IMR-90 (cell line): ENCODE data around the gene DTHD1. TPM values are rescaled to one million over a fixed set of nuclear protein-coding genes. Genes with fewer than 3 reads are reported as not detected.

ENCODE experiments used
- ATAC-seq: fragments of 200-7000 bp; cut with Tn5 transposase; 2 replicates; pipeline ENCODE4 v1.9.1; 2020; ENCODE audit warnings: low read depth, mild to moderate bottlenecking, moderate library complexity
- BruUV-seq: library from RNA; stranded (reverse); fragments of 400-500 nt; replicated peaks from 2 replicates; lab custom pipeline; 2021; lab: Mats Ljungman, UMichigan
- CTCF ChIA-PET: fragments of 300-600 bp; formaldehyde crosslinking; extraction: SDS; loops from one replicate; lab custom pipeline; 2021; ENCODE audit warnings: antibody characterized with exemption; lab: Yijun Ruan, JAX
- POLR2A ChIA-PET: fragments of 300-600 bp; sonication (Branson Sonifier 250); formaldehyde crosslinking; loops from one replicate; lab custom pipeline; 2022; ENCODE audit warnings: antibody characterized with exemption; ENCODE audit not compliant: unreplicated experiment; lab: Charles Lee
- DNase-seq: peaks from one replicate; pipeline ENCODE4 v3.0.0; 2013
- H2AFZ ChIP-seq: replicated peaks from 2 replicates; pipeline ENCODE3; 2013; ENCODE audit warnings: low read length, mild to moderate bottlenecking; ENCODE audit not compliant: poor library complexity
- H2AK5ac ChIP-seq: 2 replicates; pipeline ENCODE4 v1.6.1; 2013; ENCODE audit warnings: low read depth, low read length, inconsistent platforms
- H2AK9ac ChIP-seq: replicated peaks from 2 replicates; pipeline ENCODE3; 2013; ENCODE audit warnings: mild to moderate bottlenecking, low read depth, low read length, moderate library complexity; ENCODE audit not compliant: poor library complexity
- H2BK120ac ChIP-seq: 2 replicates; pipeline ENCODE4 v1.6.1; 2013; ENCODE audit warnings: low read depth, low read length, inconsistent platforms
- H2BK15ac ChIP-seq: 3 replicates; pipeline ENCODE4 v1.6.1; 2013; ENCODE audit warnings: low read depth, low read length, inconsistent platforms
- H2BK20ac ChIP-seq: 2 replicates; pipeline ENCODE4 v1.6.1; 2013; ENCODE audit warnings: low read depth, mild to moderate bottlenecking, inconsistent platforms, low read length, moderate library complexity
- H2BK5ac ChIP-seq: 2 replicates; pipeline ENCODE4 v1.6.1; 2013; ENCODE audit warnings: mild to moderate bottlenecking, low read depth, low read length, inconsistent platforms; ENCODE audit not compliant: poor library complexity, severe bottlenecking
- H3K14ac ChIP-seq: replicated peaks from 2 replicates; pipeline ENCODE4 v1.6.1; 2013; ENCODE audit warnings: low read depth, low read length, inconsistent platforms
- H3K18ac ChIP-seq: 2 replicates; pipeline ENCODE4 v1.6.1; 2013; ENCODE audit warnings: low read depth, low read length, control low read depth
- H3K23ac ChIP-seq: 2 replicates; pipeline ENCODE4 v1.6.1; 2013; ENCODE audit warnings: low read depth, low read length, inconsistent platforms
- H3K27ac ChIP-seq: 2 replicates; pipeline ENCODE4 v1.5.1; 2013; ENCODE audit warnings: mild to moderate bottlenecking, control low read depth, low read length; ENCODE audit not compliant: insufficient read depth
- H3K27me3 ChIP-seq: 2 replicates; pipeline ENCODE4 v1.6.1; 2013; ENCODE audit warnings: low read length; ENCODE audit not compliant: control insufficient read depth, insufficient read depth
- H3K36me3 ChIP-seq: 2 replicates; pipeline ENCODE4 v1.6.1; 2013; ENCODE audit warnings: low read length, mixed read lengths; ENCODE audit not compliant: control insufficient read depth, insufficient read depth
- H3K4ac ChIP-seq: 2 replicates; pipeline ENCODE4 v1.6.1; 2013; ENCODE audit warnings: low read depth, low read length, inconsistent platforms
- H3K4me1 ChIP-seq: 2 replicates; pipeline ENCODE4 v1.6.1; 2013; ENCODE audit warnings: low read length, mixed read lengths; ENCODE audit not compliant: control insufficient read depth, insufficient read depth
- H3K4me2 ChIP-seq: 2 replicates; pipeline ENCODE4 v1.6.1; 2013; ENCODE audit warnings: low read depth, mild to moderate bottlenecking, control low read depth, low read length, moderate library complexity
- H3K4me3 ChIP-seq: 2 replicates; pipeline ENCODE4 v1.5.1; 2013; ENCODE audit warnings: low read depth, mild to moderate bottlenecking, control low read depth, low read length, moderate library complexity; ENCODE audit not compliant: insufficient read depth
- H3K56ac ChIP-seq: 2 replicates; pipeline ENCODE4 v1.6.1; 2013; ENCODE audit warnings: low read length, inconsistent platforms; ENCODE audit not compliant: insufficient read depth; ENCODE audit errors: extremely low read depth
- H3K79me1 ChIP-seq, 2 experiments: 2 replicates each; pipeline ENCODE4 v1.6.1; 2013; ENCODE audit warnings: low read length in 2 of 2, inconsistent platforms in 1 of 2, low read depth in 1 of 2
- H3K9ac ChIP-seq: 2 replicates; pipeline ENCODE4 v1.6.1; 2013; ENCODE audit warnings: low read depth, low read length, control low read depth
- H3K9me1 ChIP-seq: 2 replicates; pipeline ENCODE4 v1.6.1; 2013; ENCODE audit warnings: low read length, inconsistent platforms; ENCODE audit not compliant: insufficient read depth
- H3K9me3 ChIP-seq: 2 replicates; pipeline ENCODE4 v1.6.1; 2013; ENCODE audit warnings: low read length; ENCODE audit not compliant: control insufficient read depth, insufficient read depth
- H4K20me1 ChIP-seq: 2 replicates; pipeline ENCODE4 v1.6.1; 2013; ENCODE audit warnings: low read length, inconsistent platforms; ENCODE audit not compliant: insufficient read depth
- H4K5ac ChIP-seq: 2 replicates; pipeline ENCODE4 v1.6.1; 2013; ENCODE audit warnings: mild to moderate bottlenecking, low read depth, low read length, control low read depth
- H4K8ac ChIP-seq, 2 experiments: 2 replicates each; pipeline ENCODE4 v1.6.1; 2013; ENCODE audit warnings: low read depth in 2 of 2, low read length in 2 of 2, control low read depth in 1 of 2, inconsistent platforms in 1 of 2
- H4K91ac ChIP-seq: 2 replicates; pipeline ENCODE4 v1.6.1; 2013; ENCODE audit warnings: low read depth, low read length, inconsistent platforms; ENCODE audit not compliant: insufficient read depth
- BHLHE40 ChIP-seq: fragments of 150-350 bp; IDR thresholded peaks from 2 replicates; pipeline ENCODE4 v1.6.1; 2016; ENCODE audit warnings: mild to moderate bottlenecking, low read depth, low read length
- CTCF ChIP-seq: conservative IDR thresholded peaks from 2 replicates; pipeline ENCODE4 v1.5.1; 2012; ENCODE audit warnings: mild to moderate bottlenecking, low read depth, low read length, improper control_type of control experiment
- ELK1 ChIP-seq: fragments of 150-350 bp; IDR thresholded peaks from 2 replicates; pipeline ENCODE4 v1.6.1; 2016; ENCODE audit warnings: low read depth, mild to moderate bottlenecking, low read length, moderate library complexity, borderline replicate concordance
- MAFK ChIP-seq: IDR thresholded peaks from 2 replicates; pipeline ENCODE4 v1.6.1; 2012; ENCODE audit warnings: low read depth, low read length, improper control_type of control experiment
- MAZ ChIP-seq: IDR thresholded peaks from 2 replicates; pipeline ENCODE4 v1.6.1; 2012; ENCODE audit warnings: low read depth, mild to moderate bottlenecking, low read length, improper control_type of control experiment, moderate library complexity, borderline replicate concordance
- MXI1 ChIP-seq: IDR thresholded peaks from 2 replicates; pipeline ENCODE4 v1.6.1; 2012; ENCODE audit warnings: low read depth, mild to moderate bottlenecking, low read length, moderate library complexity, borderline replicate concordance
- NFE2L2 ChIP-seq: fragments of 150-350 bp; IDR thresholded peaks from 2 replicates; pipeline ENCODE4 v1.6.1; 2016; ENCODE audit warnings: low read depth, mild to moderate bottlenecking, low read length
- RAD21 ChIP-seq: IDR thresholded peaks from 2 replicates; pipeline ENCODE4 v1.6.1; 2012; ENCODE audit warnings: low read length, improper control_type of control experiment
- RCOR1 ChIP-seq: IDR thresholded peaks from 2 replicates; pipeline ENCODE4 v1.6.1; 2012; ENCODE audit warnings: mild to moderate bottlenecking, low read length, improper control_type of control experiment; ENCODE audit not compliant: insufficient replicate concordance
- SMC3 ChIP-seq: fragments of 150-350 bp; IDR thresholded peaks from 2 replicates; pipeline ENCODE4 v1.6.1; 2016; ENCODE audit warnings: low read depth, mild to moderate bottlenecking, antibody characterized with exemption, low read length, moderate library complexity
- dilution Hi-C: fragments of 300-500 bp; cut with HindIII; formaldehyde crosslinking; loops from one replicate; pipeline ENCODE4 v1.14.3; 2018; ENCODE audit warnings: low sequenced_read_pairs; ENCODE audit not compliant: unreplicated experiment
- in situ Hi-C: fragments of 300-500 bp; cut with MboI; formaldehyde crosslinking; loops from 3 replicates; pipeline ENCODE4 v1.14.3; 2019; ENCODE audit warnings: low sequenced_read_pairs, inconsistent platforms, mixed read lengths
- intact Hi-C: fragments of 100-400 bp; cut with micrococcal nuclease; formaldehyde crosslinking; loops from 2 replicates; pipeline ENCODE4 v1.10.0; 2022
- polyA plus RNA-seq, 3 experiments: library from polyadenylated mRNA; depleted of rRNA; stranded (reverse); fragments of >200 nt; gene quantifications; 2 replicates each; pipeline ENCODE4 v1.2.3, GENCODE V29; 2012; ENCODE audit warnings: low replicate concordance in 1 of 3
- total RNA-seq: library from RNA; depleted of rRNA; stranded (reverse); fragments of >200 nt; gene quantifications from 2 replicates; pipeline ENCODE4 v1.2.3, GENCODE V29; 2012

The DTHD1 gene
- total and polyA plus RNA-seq, 2 of the 4 experiments (the other 2 are of a cell fraction) = not detected

- no peak overlapping the region for H2AK5ac ChIP-seq
- H3K14ac ChIP-seq = no peak overlapping the region
- no peak overlapping the region for H3K56ac ChIP-seq
- intact Hi-C loops = no loop called here
- BruUV-seq = no TSS peak
- no peak for ATAC-seq
- H3K9me1 ChIP-seq = no peaks in the 10 kb centered on the region
- no peak overlapping the region for H2BK120ac ChIP-seq
- H3K27me3 ChIP-seq = no peaks in the 10 kb centered on the region
- no peaks in the 10 kb centered on the region for H3K4me1 ChIP-seq
- H3K36me3 ChIP-seq = no peaks in the 10 kb centered on the region
- no peak overlapping the region for H3K4me3 ChIP-seq
- no peak overlapping the region for H2AK9ac ChIP-seq
- no peak overlapping the region for H2BK15ac ChIP-seq
- no peak overlapping the region for H4K5ac ChIP-seq
- no peaks in the 10 kb centered on the region for H3K79me1 ChIP-seq
- H2AFZ ChIP-seq = no peak overlapping the region
- H3K18ac ChIP-seq = no peak overlapping the region
- ChIA-PET POLR2A (no interaction called here), CTCF (no interaction called here)
- peaks cover 6% of the 10 kb centered on the region; the same call in 1 of the 2 replicates for H3K9me3 ChIP-seq
- in situ Hi-C loops = no loop called here
- dilution Hi-C loops = no loop called here
- no peak overlapping the region for H3K9ac ChIP-seq
- DNase-seq = peak; percentile 27
- no peak overlapping the region for H3K27ac ChIP-seq
- no peak overlapping the region for H4K8ac ChIP-seq
- TF ChIP-seq CTCF = no peak
- TF ChIP-seq MXI1 = no peak
- no peak for TF ChIP-seq RCOR1
- no peak for TF ChIP-seq MAZ
- no peak for TF ChIP-seq BHLHE40
- TF ChIP-seq MAFK = no peak
- TF ChIP-seq ELK1 = no peak
- no peak for TF ChIP-seq NFE2L2
- no peak for TF ChIP-seq RAD21
- no peak for TF ChIP-seq SMC3
- no peaks in the 10 kb centered on the region for H4K20me1 ChIP-seq
- H4K91ac ChIP-seq = no peak overlapping the region
- H2BK5ac ChIP-seq = no peak overlapping the region
- no peak overlapping the region for H3K4ac ChIP-seq
- H3K4me2 ChIP-seq = no peak overlapping the region
- no peak overlapping the region for H3K23ac ChIP-seq
- H2BK20ac ChIP-seq = no peak overlapping the region
Measured at GRCh38 chr4:36316607-36317006, 35.2 kb downstream of the DTHD1 start.
